GM10248 (cell line): ENCODE data around the gene SARM1.

Source experiments
- CTCF ChIA-PET: fragments of 300-600 bp; sonication (Branson Sonifier 250); formaldehyde crosslinking; extraction: SDS; loops from one replicate; lab custom pipeline; 2021; ENCODE audit warnings: antibody characterized with exemption; lab: Yijun Ruan, JAX
- POLR2A ChIA-PET: fragments of 350-650 bp; sonication (Branson Sonifier 250); formaldehyde crosslinking; extraction: SDS; loops from one replicate; lab custom pipeline; 2020; ENCODE audit warnings: antibody characterized with exemption; lab: Yijun Ruan, JAX
- DNase-seq: peaks from one replicate; pipeline ENCODE4 v3.0.0; 2012; ENCODE audit errors: extremely low spot score
- TF ChIP-seq, protein P1 (sequence below): IDR thresholded peaks from 2 replicates; pipeline ENCODE4 v1.5.1; 2012; ENCODE audit warnings: mild to moderate bottlenecking, low read depth; ENCODE audit errors: extremely low read depth, missing control alignments, control extremely low read depth

The SARM1 gene

DNA sequence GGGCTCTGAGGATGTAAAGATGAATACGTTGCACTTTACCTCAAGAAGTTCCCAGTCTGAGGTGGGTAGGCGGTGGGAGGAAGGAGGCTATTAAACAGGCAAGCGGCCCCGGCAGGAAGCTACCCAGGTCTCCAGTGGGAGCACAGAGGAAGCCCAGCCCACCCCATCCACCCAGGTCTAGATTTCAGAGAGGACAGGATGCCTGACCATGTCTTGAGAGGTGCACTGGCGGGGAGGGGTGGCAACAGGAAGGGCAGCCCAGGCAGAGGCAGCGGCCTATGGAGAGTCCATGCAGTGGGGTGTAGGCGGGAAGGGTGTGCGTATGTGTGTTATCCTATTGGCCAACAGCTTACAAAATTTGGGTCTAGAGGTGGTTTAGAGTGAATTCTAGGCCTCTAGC is 13.9 kb downstream of the SARM1 start:
- no peak for DNase-seq
- TF ChIP-seq, protein P1, sequence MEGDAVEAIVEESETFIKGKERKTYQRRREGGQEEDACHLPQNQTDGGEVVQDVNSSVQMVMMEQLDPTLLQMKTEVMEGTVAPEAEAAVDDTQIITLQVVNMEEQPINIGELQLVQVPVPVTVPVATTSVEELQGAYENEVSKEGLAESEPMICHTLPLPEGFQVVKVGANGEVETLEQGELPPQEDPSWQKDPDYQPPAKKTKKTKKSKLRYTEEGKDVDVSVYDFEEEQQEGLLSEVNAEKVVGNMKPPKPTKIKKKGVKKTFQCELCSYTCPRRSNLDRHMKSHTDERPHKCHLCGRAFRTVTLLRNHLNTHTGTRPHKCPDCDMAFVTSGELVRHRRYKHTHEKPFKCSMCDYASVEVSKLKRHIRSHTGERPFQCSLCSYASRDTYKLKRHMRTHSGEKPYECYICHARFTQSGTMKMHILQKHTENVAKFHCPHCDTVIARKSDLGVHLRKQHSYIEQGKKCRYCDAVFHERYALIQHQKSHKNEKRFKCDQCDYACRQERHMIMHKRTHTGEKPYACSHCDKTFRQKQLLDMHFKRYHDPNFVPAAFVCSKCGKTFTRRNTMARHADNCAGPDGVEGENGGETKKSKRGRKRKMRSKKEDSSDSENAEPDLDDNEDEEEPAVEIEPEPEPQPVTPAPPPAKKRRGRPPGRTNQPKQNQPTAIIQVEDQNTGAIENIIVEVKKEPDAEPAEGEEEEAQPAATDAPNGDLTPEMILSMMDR, result no peak
- ChIA-PET CTCF (interaction anchor here (0.6 to 2.0 kb wide), 2 partner anchors 20 to 163 kb away, joined by 3 to 5 read pairs; partner anchors contain the start of gene SLC46A1), POLR2A (no interaction called here)

- CTCF ChIA-PET, result interaction anchor here (1.3 to 3.8 kb wide), 3 partner anchors 14 to 30 kb away, joined by 3 to 16 read pairs (median 5); no protein-coding TSS in a partner anchor
- POLR2A ChIA-PET, result no interaction called here
- TF ChIP-seq, protein P1, result no peak
- no peak for DNase-seq
Observed at GRCh38 chr17:28386391-28386790, 14.9 kb downstream of the SARM1 start.

- TF ChIP-seq, protein P1, result no peak
- DNase-seq, result no peak
- POLR2A ChIA-PET, result no interaction called here
- CTCF ChIA-PET, result interaction anchor here (2.2 to 3.8 kb wide), 2 partner anchors 12 to 28 kb away, joined by 5 to 16 read pairs; no protein-coding TSS in a partner anchor
Observed at GRCh38 chr17:28388106-28388505, 16.6 kb downstream of the SARM1 start.

DNA sequence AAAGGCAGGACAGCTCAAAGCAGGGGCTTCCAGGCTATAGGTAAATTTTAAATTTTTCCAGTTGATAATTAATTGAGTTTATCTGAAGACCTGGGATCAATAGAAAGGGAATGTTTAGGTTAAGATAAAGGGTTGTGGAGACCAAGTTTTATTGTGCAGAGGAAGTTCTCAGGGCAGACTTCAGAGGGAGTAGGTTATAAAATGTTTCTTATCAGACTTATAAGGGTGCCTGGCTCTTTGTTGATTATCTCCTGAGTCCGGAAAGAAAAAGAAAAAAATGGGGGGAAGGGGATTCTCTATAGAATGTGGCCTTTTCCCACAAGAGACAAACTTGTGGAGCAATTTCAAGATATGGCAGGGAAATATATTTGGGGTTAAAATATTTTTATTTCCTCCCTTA is 18.6 kb downstream of the SARM1 start:
- POLR2A ChIA-PET, result no interaction called here
- CTCF ChIA-PET, result no interaction called here
- DNase-seq, result no peak
- TF ChIP-seq, protein P1, result no peak

- DNase-seq, result no peak
- ChIA-PET POLR2A (no interaction called here), CTCF (no interaction called here)
- TF ChIP-seq, protein P1, result no peak
Observed at GRCh38 chr17:28390563-28390962, 19.1 kb downstream of the SARM1 start.

- DNase-seq, result no peak
- TF ChIP-seq, protein P1, result no peak
- POLR2A ChIA-PET, result no interaction called here
- CTCF ChIA-PET, result interaction anchor here (1.3 kb wide), 2 partner anchors 19 to 25 kb away, joined by 3 to 5 read pairs; no protein-coding TSS in a partner anchor
Observed at GRCh38 chr17:28390984-28391383, 19.5 kb downstream of the SARM1 start.

GRCh38 chr17:28391401-28391800 is 19.9 kb downstream of the SARM1 start:
- TF ChIP-seq, protein P1, result no peak
- POLR2A ChIA-PET, result no interaction called here
- CTCF ChIA-PET, result interaction anchor here (1.0 to 1.3 kb wide), 3 partner anchors 12 to 25 kb away, joined by 3 to 5 read pairs (median 4); no protein-coding TSS in a partner anchor
- DNase-seq, result no peak
